ENCODE data around the gene DOCK4.

DNA sequence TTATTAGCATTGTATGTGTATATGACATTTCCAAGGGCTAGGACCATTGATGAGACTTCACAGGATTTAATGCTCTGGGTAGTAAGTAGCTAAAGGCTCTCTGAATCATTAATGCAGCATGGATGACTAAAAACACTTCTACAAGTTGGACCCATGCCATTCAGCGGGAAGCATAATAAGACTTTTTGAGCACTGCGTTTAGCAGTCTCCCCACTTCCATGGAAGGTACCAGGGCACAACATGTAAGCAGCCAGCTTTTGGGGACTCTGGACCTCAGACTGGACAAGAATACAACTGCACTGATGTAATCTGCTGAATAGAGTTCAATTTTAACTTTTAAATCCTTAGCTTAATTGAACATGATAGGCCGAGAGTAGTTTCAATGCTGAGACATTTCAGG, 452.2 kb downstream of the DOCK4 start:
- TF ChIP-seq, protein P1, sequence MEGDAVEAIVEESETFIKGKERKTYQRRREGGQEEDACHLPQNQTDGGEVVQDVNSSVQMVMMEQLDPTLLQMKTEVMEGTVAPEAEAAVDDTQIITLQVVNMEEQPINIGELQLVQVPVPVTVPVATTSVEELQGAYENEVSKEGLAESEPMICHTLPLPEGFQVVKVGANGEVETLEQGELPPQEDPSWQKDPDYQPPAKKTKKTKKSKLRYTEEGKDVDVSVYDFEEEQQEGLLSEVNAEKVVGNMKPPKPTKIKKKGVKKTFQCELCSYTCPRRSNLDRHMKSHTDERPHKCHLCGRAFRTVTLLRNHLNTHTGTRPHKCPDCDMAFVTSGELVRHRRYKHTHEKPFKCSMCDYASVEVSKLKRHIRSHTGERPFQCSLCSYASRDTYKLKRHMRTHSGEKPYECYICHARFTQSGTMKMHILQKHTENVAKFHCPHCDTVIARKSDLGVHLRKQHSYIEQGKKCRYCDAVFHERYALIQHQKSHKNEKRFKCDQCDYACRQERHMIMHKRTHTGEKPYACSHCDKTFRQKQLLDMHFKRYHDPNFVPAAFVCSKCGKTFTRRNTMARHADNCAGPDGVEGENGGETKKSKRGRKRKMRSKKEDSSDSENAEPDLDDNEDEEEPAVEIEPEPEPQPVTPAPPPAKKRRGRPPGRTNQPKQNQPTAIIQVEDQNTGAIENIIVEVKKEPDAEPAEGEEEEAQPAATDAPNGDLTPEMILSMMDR (IDR thresholded peaks at IDR 0.05; ENCODE audit: insufficient read depth, low read length), result no peak
- TF ChIP-seq GABPA (IDR thresholded peaks at IDR 0.05; ENCODE audit: low read depth), result no peak
- TF ChIP-seq, protein P2, sequence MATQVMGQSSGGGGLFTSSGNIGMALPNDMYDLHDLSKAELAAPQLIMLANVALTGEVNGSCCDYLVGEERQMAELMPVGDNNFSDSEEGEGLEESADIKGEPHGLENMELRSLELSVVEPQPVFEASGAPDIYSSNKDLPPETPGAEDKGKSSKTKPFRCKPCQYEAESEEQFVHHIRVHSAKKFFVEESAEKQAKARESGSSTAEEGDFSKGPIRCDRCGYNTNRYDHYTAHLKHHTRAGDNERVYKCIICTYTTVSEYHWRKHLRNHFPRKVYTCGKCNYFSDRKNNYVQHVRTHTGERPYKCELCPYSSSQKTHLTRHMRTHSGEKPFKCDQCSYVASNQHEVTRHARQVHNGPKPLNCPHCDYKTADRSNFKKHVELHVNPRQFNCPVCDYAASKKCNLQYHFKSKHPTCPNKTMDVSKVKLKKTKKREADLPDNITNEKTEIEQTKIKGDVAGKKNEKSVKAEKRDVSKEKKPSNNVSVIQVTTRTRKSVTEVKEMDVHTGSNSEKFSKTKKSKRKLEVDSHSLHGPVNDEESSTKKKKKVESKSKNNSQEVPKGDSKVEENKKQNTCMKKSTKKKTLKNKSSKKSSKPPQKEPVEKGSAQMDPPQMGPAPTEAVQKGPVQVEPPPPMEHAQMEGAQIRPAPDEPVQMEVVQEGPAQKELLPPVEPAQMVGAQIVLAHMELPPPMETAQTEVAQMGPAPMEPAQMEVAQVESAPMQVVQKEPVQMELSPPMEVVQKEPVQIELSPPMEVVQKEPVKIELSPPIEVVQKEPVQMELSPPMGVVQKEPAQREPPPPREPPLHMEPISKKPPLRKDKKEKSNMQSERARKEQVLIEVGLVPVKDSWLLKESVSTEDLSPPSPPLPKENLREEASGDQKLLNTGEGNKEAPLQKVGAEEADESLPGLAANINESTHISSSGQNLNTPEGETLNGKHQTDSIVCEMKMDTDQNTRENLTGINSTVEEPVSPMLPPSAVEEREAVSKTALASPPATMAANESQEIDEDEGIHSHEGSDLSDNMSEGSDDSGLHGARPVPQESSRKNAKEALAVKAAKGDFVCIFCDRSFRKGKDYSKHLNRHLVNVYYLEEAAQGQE (IDR thresholded peaks at IDR 0.05; ENCODE audit: insufficient replicate concordance, low read depth), result no peak
- no peak for TF ChIP-seq POLR2AphosphoS5 (IDR thresholded peaks at IDR 0.05; ENCODE audit: low read depth)
